Uterus (tissue), 2 donors: ENCODE results near the gene OGDHL.

Experiments used
- POLR2A ChIP-seq, 2 donors: fragments of 450-650 bp; IDR thresholded peaks; one replicate each; pipeline ENCODE4 v1.6.1; 2016; ENCODE audit warnings: antibody characterized with exemption in 2 of 2, mild to moderate bottlenecking in 1 of 2, moderate library complexity in 1 of 2
- TF ChIP-seq, protein P1 (sequence below), 4 experiments: fragments of 200-600 bp in 2 of 4; fragments of 450-650 bp in 2 of 4; sonication (generic) in 2 of 4; IDR thresholded peaks; one replicate each; pipeline ENCODE4 v1.5.1; 2016 to 2019; ENCODE audit warnings: antibody characterized with exemption in 4 of 4, mild to moderate bottlenecking in 2 of 4, moderate library complexity in 1 of 4

DNA sequence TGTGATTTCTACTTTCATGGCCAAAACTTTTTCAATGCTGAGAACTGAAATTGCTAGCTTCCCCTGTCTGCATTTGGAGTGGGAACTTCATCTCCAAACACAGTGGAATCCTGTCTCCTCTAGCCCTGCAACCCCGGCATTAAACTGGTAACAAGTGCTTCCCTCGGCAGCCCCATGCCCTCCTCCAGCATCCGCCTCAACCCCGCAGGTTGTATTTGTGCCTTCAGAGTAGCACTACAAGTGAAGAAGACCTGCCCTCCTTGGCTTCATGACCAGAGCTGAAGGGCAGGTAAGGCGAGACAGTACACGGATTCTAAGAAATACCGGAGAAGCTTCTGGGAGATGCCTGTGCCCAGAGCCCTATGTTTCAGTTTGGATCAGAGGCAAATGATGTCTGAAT is 65.8 kb downstream of the OGDHL start:
- TF ChIP-seq POLR2A (IDR thresholded peaks at IDR 0.05): no peak
- TF ChIP-seq, protein P1, sequence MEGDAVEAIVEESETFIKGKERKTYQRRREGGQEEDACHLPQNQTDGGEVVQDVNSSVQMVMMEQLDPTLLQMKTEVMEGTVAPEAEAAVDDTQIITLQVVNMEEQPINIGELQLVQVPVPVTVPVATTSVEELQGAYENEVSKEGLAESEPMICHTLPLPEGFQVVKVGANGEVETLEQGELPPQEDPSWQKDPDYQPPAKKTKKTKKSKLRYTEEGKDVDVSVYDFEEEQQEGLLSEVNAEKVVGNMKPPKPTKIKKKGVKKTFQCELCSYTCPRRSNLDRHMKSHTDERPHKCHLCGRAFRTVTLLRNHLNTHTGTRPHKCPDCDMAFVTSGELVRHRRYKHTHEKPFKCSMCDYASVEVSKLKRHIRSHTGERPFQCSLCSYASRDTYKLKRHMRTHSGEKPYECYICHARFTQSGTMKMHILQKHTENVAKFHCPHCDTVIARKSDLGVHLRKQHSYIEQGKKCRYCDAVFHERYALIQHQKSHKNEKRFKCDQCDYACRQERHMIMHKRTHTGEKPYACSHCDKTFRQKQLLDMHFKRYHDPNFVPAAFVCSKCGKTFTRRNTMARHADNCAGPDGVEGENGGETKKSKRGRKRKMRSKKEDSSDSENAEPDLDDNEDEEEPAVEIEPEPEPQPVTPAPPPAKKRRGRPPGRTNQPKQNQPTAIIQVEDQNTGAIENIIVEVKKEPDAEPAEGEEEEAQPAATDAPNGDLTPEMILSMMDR (IDR thresholded peaks at IDR 0.05): no peak
